Right cardiac atrium (tissue), 5 donors: ENCODE data around the gene EEIG1. TPM values are rescaled to one million over a fixed set of nuclear protein-coding genes. Genes with fewer than 3 reads are reported as not detected.

ENCODE experiments used
- ATAC-seq, 2 donors: fragments of 200-7000 bp; cut with Tn5 transposase; one replicate each; pipeline versions ENCODE4 v1.8.0 to v1.9.1; 2020; ENCODE audit warnings: moderate library complexity in 2 of 2, mild to moderate bottlenecking in 1 of 2
- DNase-seq, 3 donors: peaks; one replicate each; pipeline ENCODE4 v3.0.0-alpha.2; 2020
- H3K27ac ChIP-seq: one replicate; pipeline ENCODE4 v1.5.1; 2013; ENCODE audit warnings: mild to moderate bottlenecking, low read length, control low read depth, moderate library complexity
- H3K27me3 ChIP-seq: one replicate; pipeline ENCODE4 v1.6.1; 2013; ENCODE audit not compliant: control insufficient read depth, insufficient read depth
- H3K4me1 ChIP-seq: one replicate; pipeline ENCODE4 v1.6.1; 2013; ENCODE audit warnings: low read length; ENCODE audit not compliant: control insufficient read depth, insufficient read depth
- H3K4me3 ChIP-seq: one replicate; pipeline ENCODE4 v1.5.1; 2013; ENCODE audit warnings: low read length, control low read depth
- H3K9me3 ChIP-seq: one replicate; pipeline ENCODE4 v1.6.1; 2013; ENCODE audit warnings: low read length; ENCODE audit not compliant: control insufficient read depth
- WGBS: extraction: QIAGEN DNeasy Blood & Tissue Kit; methylation state at CpG from one replicate; pipeline ENCODE4 v1.1.7; 2013; 5-methylcytosine and 5-hydroxymethylcytosine counted together
- intact Hi-C, 4 donors: fragments of 100-400 bp; cut with DNase I; formaldehyde crosslinking; loops; one replicate each; pipeline versions ENCODE4 v1.11.0 to v1.14.0; 2022 to 2023
- polyA plus RNA-seq: library from polyadenylated mRNA; stranded (reverse); fragments of 200-250 nt; gene quantifications from one replicate; pipeline ENCODE4 v1.2.3, GENCODE V29; 2013
- total RNA-seq, 4 donors: library from RNA; stranded (reverse); fragmentation: NEBNext Ultra II Directional; extraction: Animal tissue kit (Norgen Biotek cat#: 25700); gene quantifications; one replicate each; pipeline ENCODE4 v1.2.1, GENCODE V29; 2021
- donor health status: healthy with polysubstance abuse.
- donor health status: DM: no; HTN: yes; CAD: no.
- donor health status: DM: no; HTN: no; CAD: no.
- donor health status: DM: no; HTN: yes; CAD: no; lungs with severe emphysema.
- donor health status: DM: yes; HTN: yes; CAD: no.

The EEIG1 gene
- total and polyA plus RNA-seq, 5 donors: 12.7 to 35.1 (median 28.2) TPM

DNA sequence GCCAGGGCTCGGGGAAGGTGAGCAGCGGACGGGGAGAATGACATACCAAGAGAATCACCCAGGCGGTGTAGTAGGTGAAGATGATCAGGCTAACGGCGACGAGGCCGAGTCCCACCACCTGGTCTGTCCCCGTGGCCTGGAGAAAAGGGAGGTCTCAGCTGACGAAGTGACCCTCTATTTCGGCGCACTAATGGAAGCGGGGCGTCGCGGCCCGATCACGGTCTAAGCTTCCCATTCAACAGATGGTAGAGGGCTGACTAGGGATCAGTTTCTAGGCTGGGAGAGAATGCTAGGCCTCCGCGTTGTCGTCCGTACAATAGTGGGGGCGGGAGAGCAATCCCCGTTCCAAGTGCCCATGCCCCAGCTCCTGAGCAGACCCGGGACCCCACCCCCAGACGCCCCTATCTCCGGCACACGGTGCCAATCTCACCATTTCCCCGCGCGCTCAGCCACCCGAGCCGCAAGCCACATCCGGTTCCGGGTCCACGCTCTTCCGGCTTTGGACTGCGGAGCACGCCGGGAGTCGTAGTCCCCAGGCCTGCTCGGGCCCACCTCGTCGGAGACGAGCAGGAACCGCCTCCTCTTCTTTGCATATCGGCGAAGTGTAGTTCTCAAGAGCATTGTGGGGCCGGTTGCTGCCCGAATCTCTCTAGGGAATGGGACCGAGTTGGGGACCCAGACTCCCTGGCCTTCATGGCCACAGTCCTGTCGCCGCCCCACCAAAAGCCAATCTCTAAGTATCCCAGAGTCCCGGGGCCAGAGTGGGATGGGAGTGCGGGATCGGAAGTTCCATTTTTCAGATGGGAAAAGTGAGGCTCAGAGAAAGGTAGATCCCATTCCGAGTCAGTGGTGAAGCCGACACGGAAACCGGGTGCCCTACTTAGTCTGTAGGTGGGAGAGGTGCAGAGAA, 43.1 kb downstream of the EEIG1 start, which contains the start of gene DPM2:
TSS of gene DPM2 (minus strand) at position 467 of the 910 bp plus-strand sequence. CDS start at position 433, 34 bp downstream.
- intact Hi-C loops: no loop called here
- DNase-seq (peak; percentile 88 to 93 (median 93)), ATAC-seq (peak; percentile 89 to 90)
- Histone ChIP-seq H3K9me3 (no peaks in the 10 kb centered on the region), H3K27me3 (no peaks in the 10 kb centered on the region), H3K4me3 (peak within 1 kb of the TSS; percentile 56), H3K27ac (peak within 1 kb of the TSS; percentile 64), H3K4me1 (peaks cover 9% of the 10 kb centered on the region)
- WGBS: 3% methylated on average over 60 of the region's 60 CpGs

DNA sequence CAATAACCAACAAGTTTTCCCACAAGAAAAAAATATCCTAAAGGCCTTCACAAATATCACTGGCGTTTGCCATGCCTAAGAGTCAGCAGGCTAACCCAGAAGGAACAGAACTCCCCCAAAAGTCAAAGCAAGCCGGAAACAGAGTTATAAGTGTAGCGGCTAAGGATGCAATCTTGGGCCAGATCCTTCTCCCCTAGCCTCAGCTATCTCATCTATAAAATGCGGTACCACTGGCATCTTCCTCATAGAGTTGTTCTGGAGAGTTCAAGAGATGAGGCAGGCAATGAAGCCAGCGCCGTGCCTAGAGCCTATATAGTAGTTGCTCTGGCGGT, 43.8 kb downstream of the EEIG1 start:
- no peak overlapping the region for H3K27ac ChIP-seq
- intact Hi-C loops: no loop called here
- H3K27me3 ChIP-seq: no peaks in the 10 kb centered on the region
- peak overlapping the region; percentile 56 for H3K4me3 ChIP-seq
- ATAC-seq: no peak
- H3K4me1 ChIP-seq: peaks cover 9% of the 10 kb centered on the region
- H3K9me3 ChIP-seq: no peaks in the 10 kb centered on the region
- no peak for DNase-seq
- WGBS: 13% methylated on average over 7 of the region's 7 CpGs

DNA sequence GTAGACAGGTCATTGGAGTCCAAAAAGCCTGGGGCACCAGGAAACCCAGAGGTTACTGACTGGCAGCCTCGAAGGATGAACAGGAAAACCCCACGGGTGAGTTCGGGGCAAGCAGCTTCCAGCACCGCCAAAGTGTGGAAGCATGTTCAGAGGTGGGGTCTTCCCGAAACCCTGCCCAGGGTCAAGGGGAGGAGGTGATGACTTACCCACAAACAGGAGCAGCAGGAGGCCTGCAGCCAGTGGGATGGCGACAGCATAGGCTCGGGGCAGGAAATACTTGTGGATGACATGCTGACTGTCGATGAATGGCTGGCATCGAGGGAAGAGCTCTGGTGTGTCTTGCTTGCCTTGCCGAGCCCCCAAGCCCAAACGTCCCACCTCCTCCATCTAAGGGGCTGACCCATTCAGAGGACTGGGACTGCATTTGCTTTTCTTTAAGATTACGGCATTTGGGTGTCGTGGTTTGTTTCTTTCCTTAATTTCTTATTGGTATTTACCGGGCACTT, 44.4 kb downstream of the EEIG1 start:
- Histone ChIP-seq H3K4me1 (peaks cover 9% of the 10 kb centered on the region), H3K4me3 (no peak overlapping the region), H3K27me3 (no peaks in the 10 kb centered on the region), H3K9me3 (no peaks in the 10 kb centered on the region), H3K27ac (no peak overlapping the region)
- no peak for ATAC-seq
- 65% methylated on average over 14 of the region's 14 CpGs for WGBS
- intact Hi-C loops: no loop called here
- DNase-seq: peak in 1 of 3 donors; percentile 13

DNA sequence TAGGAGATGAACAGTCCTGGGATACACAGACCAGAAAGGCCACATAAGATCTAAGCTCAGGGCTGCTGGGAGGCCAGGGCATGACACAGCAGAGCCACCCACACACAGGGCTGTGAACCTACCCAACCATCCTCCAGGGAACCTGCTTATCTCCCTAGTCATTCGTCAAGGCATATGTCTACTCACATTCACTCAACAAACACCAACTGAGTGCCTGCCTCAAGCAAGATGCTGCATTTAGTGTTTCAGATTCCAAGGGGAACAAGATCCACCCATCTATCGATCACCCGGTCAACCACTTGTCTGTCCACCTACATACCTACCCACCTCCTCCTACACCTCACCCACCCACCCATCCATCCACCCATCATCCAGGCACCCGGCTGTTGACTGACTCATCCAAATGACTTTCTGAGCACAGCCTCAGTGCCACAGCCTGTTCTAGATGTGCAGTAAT, 45.0 kb downstream of the EEIG1 start:
- Histone ChIP-seq H3K27ac (no peak overlapping the region), H3K4me3 (no peak overlapping the region), H3K9me3 (no peaks in the 10 kb centered on the region), H3K4me1 (peaks cover 9% of the 10 kb centered on the region), H3K27me3 (no peaks in the 10 kb centered on the region)
- no peak for ATAC-seq
- no peak for DNase-seq
- intact Hi-C loops: no loop called here
- WGBS: 71% methylated on average over 4 of the region's 4 CpGs

DNA sequence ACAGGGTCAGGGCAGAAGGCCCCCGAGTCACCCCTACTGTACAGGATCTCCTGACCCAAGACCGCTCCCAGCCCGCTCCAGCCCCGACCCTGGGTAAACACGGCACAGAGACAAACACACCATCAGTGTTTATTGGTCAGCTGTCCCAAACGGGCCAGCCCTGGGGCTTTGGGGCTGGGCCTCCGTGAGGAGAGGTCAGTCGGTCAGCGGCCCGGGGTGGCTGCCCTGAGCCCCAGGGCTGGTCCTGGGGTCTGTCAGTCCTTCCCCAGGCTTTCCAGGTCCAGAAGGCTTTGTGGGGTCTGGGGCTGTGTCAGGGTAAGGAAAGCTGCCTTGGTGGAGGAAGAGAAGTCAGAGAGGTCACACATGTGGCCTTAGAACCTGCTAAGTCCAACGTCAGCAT, 45.8 kb downstream of the EEIG1 start:
- intact Hi-C loops: no loop called here
- Histone ChIP-seq H3K4me1 (peaks cover 12% of the 10 kb centered on the region), H3K9me3 (no peaks in the 10 kb centered on the region), H3K4me3 (no peak overlapping the region), H3K27ac (no peak overlapping the region), H3K27me3 (no peaks in the 10 kb centered on the region)
- ATAC-seq (no peak), DNase-seq (peak in 1 of 3 donors; percentile 17)
- WGBS: 72% methylated on average over 11 of the region's 11 CpGs

DNA sequence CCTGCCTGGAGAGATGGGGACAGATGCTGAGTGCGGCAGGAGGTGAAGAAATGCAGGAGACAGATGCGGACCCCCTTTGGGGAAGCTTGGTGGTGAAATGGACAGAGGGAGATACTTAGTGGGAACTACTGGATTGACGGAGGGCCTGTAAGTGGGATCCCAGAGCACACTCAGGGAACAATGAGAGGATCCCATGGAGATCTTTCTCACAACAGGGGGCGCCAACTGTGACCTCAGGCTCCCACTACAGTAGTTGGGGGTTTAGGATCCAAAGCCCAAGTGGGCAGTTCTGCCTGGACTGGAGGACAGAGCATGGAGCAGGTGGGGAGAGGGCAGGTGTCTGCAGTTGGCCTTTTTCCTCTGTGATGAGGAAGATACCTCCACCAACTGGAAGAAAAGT, 46.5 kb downstream of the EEIG1 start:
- ATAC-seq: no peak
- DNase-seq: peak in 2 of 3 donors; percentile 12 to 27
- no peak overlapping the region for H3K27ac ChIP-seq
- no peaks in the 10 kb centered on the region for H3K9me3 ChIP-seq
- WGBS: 94% methylated on average over 4 of the region's 4 CpGs
- peaks cover 12% of the 10 kb centered on the region for H3K4me1 ChIP-seq
- H3K4me3 ChIP-seq: no peak overlapping the region
- intact Hi-C loops: no loop called here
- no peaks in the 10 kb centered on the region for H3K27me3 ChIP-seq

DNA sequence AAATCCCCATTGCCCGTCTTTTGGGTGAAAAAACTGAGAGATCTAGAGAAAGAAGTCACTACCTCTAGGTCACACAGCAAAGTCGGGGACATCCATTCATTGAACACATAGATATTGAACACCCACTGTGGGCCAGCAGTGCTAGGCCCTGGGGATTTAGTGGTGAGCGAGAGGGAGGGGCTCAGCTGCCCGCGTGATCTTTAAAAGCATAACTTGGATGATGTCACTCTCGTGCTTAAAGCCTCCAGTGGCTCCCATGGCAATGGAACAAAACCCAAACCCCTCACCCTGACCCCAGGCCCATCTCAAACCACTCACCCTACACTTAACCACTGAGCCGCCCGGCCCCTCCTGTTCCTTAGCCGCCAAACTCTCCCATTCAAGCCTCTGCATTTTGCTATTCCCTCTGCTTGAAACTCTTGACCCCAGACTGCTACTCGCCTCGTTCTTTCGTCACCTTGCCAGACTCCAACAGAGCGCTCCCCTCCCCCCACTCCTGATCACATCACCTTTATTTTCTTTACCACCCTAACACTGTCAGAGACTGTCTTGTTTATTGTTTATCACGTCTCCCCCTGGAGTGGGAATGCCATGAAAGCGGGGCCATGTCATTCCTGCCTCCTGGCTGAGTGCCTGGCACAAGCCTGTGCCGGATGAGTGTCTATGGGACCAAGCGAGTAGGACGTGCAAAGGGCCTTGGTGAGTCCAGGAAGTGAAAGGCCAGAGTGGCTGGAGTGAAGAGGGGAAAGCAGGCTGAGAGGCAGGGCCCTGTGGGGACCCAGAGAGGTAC, 49.5 kb downstream of the EEIG1 start:
- 17% methylated on average over 18 of the region's 18 CpGs for WGBS
- DNase-seq: peak in 1 of 3 donors; percentile 42
- no peaks in the 10 kb centered on the region for H3K27me3 ChIP-seq
- ATAC-seq: peak in 1 of 2 donors; percentile 1
- no peak overlapping the region for H3K27ac ChIP-seq
- no peaks in the 10 kb centered on the region for H3K9me3 ChIP-seq
- intact Hi-C loops: no loop called here
- H3K4me1 ChIP-seq: peaks cover 10% of the 10 kb centered on the region
- peak overlapping the region; percentile 52 for H3K4me3 ChIP-seq

Other genes with a start within 250 kb of the EEIG1 start
- 1 to 10 TPM; 3.1 to 3.9 (median 3.5) TPM for gene TOR2A, start 245.7 kb downstream of the EEIG1 start, total RNA-seq
- 3.7 TPM for gene TOR2A, start 245.7 kb downstream of the EEIG1 start, polyA plus RNA-seq
- 10 to 100 TPM in 3 of 4 donors, 1 to 10 TPM in 1; 9.4 to 15.5 (median 12.7) TPM for gene SH2D3C, start 202.3 kb downstream of the EEIG1 start, total RNA-seq
- gene SH2D3C, start 202.3 kb downstream of the EEIG1 start, polyA plus RNA-seq: 17.4 TPM
- 10 to 100 TPM; 49.0 to 62.5 (median 58.6) TPM for gene CDK9, start 195.0 kb downstream of the EEIG1 start, total RNA-seq
- gene CDK9, start 195.0 kb downstream of the EEIG1 start, polyA plus RNA-seq: 37.3 TPM
- gene FPGS, start 178.1 kb downstream of the EEIG1 start, total RNA-seq: 10 to 100 TPM; 34.1 to 53.1 (median 45.6) TPM
- gene FPGS, start 178.1 kb downstream of the EEIG1 start, polyA plus RNA-seq: 30.1 TPM
- gene ENG, start 126.3 kb downstream of the EEIG1 start, total RNA-seq: 100 to 1,000 TPM; 275 to 462 (median 364) TPM
- 362 TPM for gene ENG, start 126.3 kb downstream of the EEIG1 start, polyA plus RNA-seq
- 100 to 1,000 TPM; 630 to 722 (median 659) TPM for gene AK1, start 103.3 kb downstream of the EEIG1 start, total RNA-seq
- 811 TPM for gene AK1, start 103.3 kb downstream of the EEIG1 start, polyA plus RNA-seq
- gene ST6GALNAC6, start 81.4 kb downstream of the EEIG1 start, total RNA-seq: 10 to 100 TPM; 60.1 to 73.7 (median 65.2) TPM
- gene ST6GALNAC6, start 81.4 kb downstream of the EEIG1 start, polyA plus RNA-seq: 55.9 TPM
- gene ST6GALNAC4, start 63.9 kb downstream of the EEIG1 start, total RNA-seq: 10 to 100 TPM; 26.3 to 36.7 (median 32.3) TPM
- 24.3 TPM for gene ST6GALNAC4, start 63.9 kb downstream of the EEIG1 start, polyA plus RNA-seq
- gene PIP5KL1, start 50.2 kb downstream of the EEIG1 start, total RNA-seq: 1 to 10 TPM in 1 of 4 donors, under 1 TPM in 1, not detected in 2; 0.29 to 1.3 TPM
- 0.29 TPM for gene PIP5KL1, start 50.2 kb downstream of the EEIG1 start, polyA plus RNA-seq
- 10 to 100 TPM; 13.6 to 20.0 (median 16.0) TPM for gene DPM2, start 43.1 kb downstream of the EEIG1 start, total RNA-seq
- 16.4 TPM for gene DPM2, start 43.1 kb downstream of the EEIG1 start, polyA plus RNA-seq
- gene NAIF1, start 86.3 kb upstream of the EEIG1 start, total RNA-seq: 1 to 10 TPM; 6.1 to 8.7 (median 6.4) TPM
- gene NAIF1, start 86.3 kb upstream of the EEIG1 start, polyA plus RNA-seq: 5.0 TPM
- gene SLC25A25, start 87.2 kb upstream of the EEIG1 start, total RNA-seq: 10 to 100 TPM in 1 of 4 donors, 1 to 10 TPM in 3; 6.3 to 16.1 (median 7.0) TPM
- gene SLC25A25, start 87.2 kb upstream of the EEIG1 start, polyA plus RNA-seq: 5.8 TPM
- gene PTGES2, start 146.7 kb upstream of the EEIG1 start, total RNA-seq: 100 to 1,000 TPM; 122 to 128 (median 126) TPM
- gene PTGES2, start 146.7 kb upstream of the EEIG1 start, polyA plus RNA-seq: 162 TPM
- not detected for gene LCN2, start 168.5 kb upstream of the EEIG1 start, total RNA-seq
- 0.16 TPM for gene LCN2, start 168.5 kb upstream of the EEIG1 start, polyA plus RNA-seq
- gene BBLN, start 179.3 kb upstream of the EEIG1 start, total RNA-seq: 10 to 100 TPM; 41.6 to 58.0 (median 49.1) TPM
- gene BBLN, start 179.3 kb upstream of the EEIG1 start, polyA plus RNA-seq: 138 TPM
- gene CIZ1, start 210.6 kb upstream of the EEIG1 start, total RNA-seq: 10 to 100 TPM; 75.9 to 81.5 (median 81.0) TPM
- 39.0 TPM for gene CIZ1, start 210.6 kb upstream of the EEIG1 start, polyA plus RNA-seq
- 1 to 10 TPM; 4.4 to 7.4 (median 5.8) TPM for gene DNM1, start 222.4 kb upstream of the EEIG1 start, total RNA-seq
- gene DNM1, start 222.4 kb upstream of the EEIG1 start, polyA plus RNA-seq: 6.0 TPM